K562 (cell line): ENCODE data around the gene CPM. TPM values are rescaled to one million over a fixed set of nuclear protein-coding genes. Genes with fewer than 3 reads are reported as not detected.
A peak's percentile ranks its signal among the peaks of the same experiment; 100 is the strongest.

Source experiments
- ATAC-seq: fragments of 200-7000 bp; cut with Tn5 transposase; 3 replicates; pipeline ENCODE4 v1.9.1; 2020; ENCODE audit warnings: moderate library complexity
- BruUV-seq: library from RNA; stranded (reverse); fragments of 400-500 nt; replicated peaks from 2 replicates; lab custom pipeline; 2021; lab: Mats Ljungman, UMichigan
- CTCF ChIA-PET: fragments of 300-600 bp; formaldehyde crosslinking; extraction: SDS; loops from one replicate; lab custom pipeline; 2021; ENCODE audit warnings: low intra/inter-chr PET ratio; lab: Yijun Ruan, JAX
- POLR2A ChIA-PET: fragments of 300-600, 350-650 bp; sonication (Branson Sonifier 250); formaldehyde crosslinking; extraction: SDS; loops from one replicate; lab custom pipeline; 2021; ENCODE audit warnings: antibody characterized with exemption, inconsistent platforms; lab: Yijun Ruan, JAX
- DNase-seq, 4 experiments: peaks; one replicate each; pipeline versions ENCODE4 v3.0.0 to v3.0.0-alpha.2; 2011 to 2018; ENCODE audit warnings: low spot score in 3 of 4, mixed read lengths in 3 of 4; ENCODE audit errors: extremely low read depth in 1 of 4
- FAIRE-seq: peaks from 2 replicates; lab custom pipeline; 2011; peaks lifted over from hg19 to GRCh38; lab: Jason Lieb, UNC
- H2AFZ ChIP-seq: 2 replicates; pipeline ENCODE4 v1.6.0; 2011; ENCODE audit warnings: low read depth, low read length, control low read depth, inconsistent platforms
- H3K27ac ChIP-seq: fragments of 200-600 bp; 3 replicates; pipeline ENCODE4 v1.8.0; 2011; ENCODE audit warnings: low read depth, mild to moderate bottlenecking, control low read depth, inconsistent platforms, low read length, moderate library complexity, mixed read lengths; ENCODE audit errors: extremely low read depth
- H3K27me3 ChIP-seq, 2 experiments: fragments of 300-600 bp in 1 of 2; 2 replicates in 1 of 2; 3 replicates in 1 of 2; pipeline versions ENCODE4 v1.6.0 to v1.8.0; 2011; ENCODE audit warnings: inconsistent platforms in 2 of 2, low read length in 2 of 2, mild to moderate bottlenecking in 1 of 2, mixed read lengths in 1 of 2, moderate library complexity in 1 of 2; ENCODE audit not compliant: control insufficient read depth in 2 of 2, insufficient read depth in 2 of 2
- H3K36me3 ChIP-seq: fragments of 300-600 bp; 3 replicates; pipeline ENCODE4 v1.8.0; 2011; ENCODE audit warnings: mild to moderate bottlenecking, low read length, inconsistent platforms; ENCODE audit not compliant: control insufficient read depth, insufficient read depth
- H3K4me1 ChIP-seq, 2 experiments: fragments of 200-600 bp in 1 of 2; replicated peaks in 1 of 2; 2 replicates in 1 of 2; 3 replicates in 1 of 2; pipeline versions ENCODE4 v1.5.1 to v1.8.0; 2011; ENCODE audit warnings: inconsistent platforms in 2 of 2, low read length in 2 of 2, mild to moderate bottlenecking in 1 of 2, mixed read lengths in 1 of 2, moderate library complexity in 1 of 2; ENCODE audit not compliant: control insufficient read depth in 2 of 2, insufficient read depth in 2 of 2
- H3K4me2 ChIP-seq: 2 replicates; pipeline ENCODE4 v1.6.1; 2011; ENCODE audit warnings: low read length, control low read depth, inconsistent platforms, mixed read lengths; ENCODE audit not compliant: insufficient read depth
- H3K4me3 ChIP-seq: fragments of 200-600 bp; sonication (generic), shearing (Covaris generic); 2 replicates; pipeline ENCODE4 v1.5.1; 2016; ENCODE audit warnings: control low read depth, inconsistent platforms
- H3K79me2 ChIP-seq: fragments of 200-600 bp; 3 replicates; pipeline ENCODE4 v1.8.0; 2011; ENCODE audit warnings: low read length, inconsistent platforms; ENCODE audit not compliant: control insufficient read depth, insufficient read depth
- H3K9ac ChIP-seq, 2 experiments: 2 replicates each; pipeline versions ENCODE4 v1.6.0 to v1.6.1; 2011; ENCODE audit warnings: low read depth in 2 of 2, low read length in 2 of 2, control low read depth in 1 of 2, inconsistent platforms in 1 of 2, mild to moderate bottlenecking in 1 of 2, mixed read lengths in 1 of 2; ENCODE audit not compliant: insufficient read depth in 1 of 2
- H3K9me1 ChIP-seq: one replicate; pipeline ENCODE4 v1.6.0; 2011; ENCODE audit warnings: inconsistent platforms, mild to moderate bottlenecking, low read length, moderate library complexity; ENCODE audit not compliant: control insufficient read depth, insufficient read depth
- H3K9me3 ChIP-seq: replicated peaks from 2 replicates; pipeline ENCODE4 v1.5.1; 2011; ENCODE audit warnings: low read depth, low read length, inconsistent platforms; ENCODE audit not compliant: control insufficient read depth, insufficient read depth
- H4K20me1 ChIP-seq: replicated peaks from 2 replicates; pipeline ENCODE4 v1.6.1; 2011; ENCODE audit warnings: low read length, inconsistent platforms, mixed read lengths; ENCODE audit not compliant: control insufficient read depth, insufficient read depth
- FOXP4 ChIP-seq: sonication (generic); formaldehyde crosslinking; IDR thresholded peaks from 2 replicates; pipeline ENCODE4 v1.8.0; 2022; ENCODE audit warnings: mild to moderate bottlenecking, missing genetic modification reagents, borderline replicate concordance
- NFIC ChIP-seq: fragments of 450-650 bp; IDR thresholded peaks from 2 replicates; pipeline ENCODE4 v1.6.1; 2017; ENCODE audit warnings: mild to moderate bottlenecking, inconsistent platforms
- WGBS: fragments of 100-300 bp; shearing (Covaris generic); methylation state at CpG from one replicate; pipeline ENCODE4 v1.1.6; 2016; ENCODE audit warnings: low coverage, mixed read lengths; ENCODE audit not compliant: insufficient coverage; ENCODE audit errors: missing lambda C conversion rate; 5-methylcytosine and 5-hydroxymethylcytosine counted together
- in situ Hi-C: fragments of 300-500 bp; cut with MboI; formaldehyde crosslinking; loops from 4 replicates; pipeline ENCODE4 v1.15.0; 2018; ENCODE audit warnings: inconsistent platforms, mixed read lengths
- intact Hi-C: fragments of 100-400 bp; cut with micrococcal nuclease; formaldehyde crosslinking; loops from 2 replicates; pipeline ENCODE4 v1.14.2; 2022
- polyA plus RNA-seq, 8 experiments: library from polyadenylated mRNA; depleted of rRNA in 4 of 8; stranded (reverse) in 5 of 8; unstranded in 3 of 8; fragments of >200 nt; fragmentation: Nextera tagmentation in 2 of 8; fragmentation: Illumina TruSeq in 1 of 8; extraction: Ambion mirVana in 2 of 8; extraction: Trizol in 1 of 8; gene quantifications; 2 replicates each; pipeline versions ENCODE4 v1.2.1 to v1.2.3, GENCODE V29; 2011 to 2014; ENCODE audit warnings: inconsistent platforms in 1 of 8, missing spikeins in 1 of 8
- total RNA-seq, 7 experiments: library from RNA; depleted of rRNA in 6 of 7; stranded (reverse); fragments of >200 nt in 6 of 7; fragmentation: Illumina TruSeq in 2 of 7; extraction: Trizol in 2 of 7; gene quantifications; 2 replicates each; pipeline versions ENCODE4 v1.2.1 to v1.2.3, GENCODE V29; 2011 to 2021; ENCODE audit warnings: low replicate concordance in 1 of 7

CPM gene
- total and polyA plus RNA-seq, 9 of the 15 experiments (the other 6 are each of a cell fraction or from before 2014, with no cell fraction given): 0.31 TPM; not detected in 8

- H4K20me1 ChIP-seq: no peaks in the 10 kb centered on the region; the same call in 1 of the 2 replicates
- no peaks in the 10 kb centered on the region for H3K4me1 ChIP-seq
- H3K9ac ChIP-seq: no peak overlapping the region
- no peak for DNase-seq
- ChIA-PET POLR2A (no interaction called here), CTCF (no interaction called here)
- no peak overlapping the region for H3K4me3 ChIP-seq
- ATAC-seq: no peak
- WGBS: 98% methylated on average over 4 of the region's 4 CpGs
- FAIRE-seq: no peak
- BruUV-seq: no TSS peak
- H3K36me3 ChIP-seq: peaks cover 93% of the 10 kb centered on the region
- no peak for TF ChIP-seq FOXP4
- TF ChIP-seq NFIC: 0 out of 2 replicates have a peak, but pooled peaks have one; percentile 8
- no peak overlapping the region for H3K27ac ChIP-seq
- in situ Hi-C loops (no loop called here), intact Hi-C loops (no loop called here)
- H3K4me2 ChIP-seq: no peak overlapping the region
- H3K9me1 ChIP-seq: no peaks in the 10 kb centered on the region
- no peak overlapping the region for H2AFZ ChIP-seq
- H3K9me3 ChIP-seq: no peaks in the 10 kb centered on the region
- H3K27me3 ChIP-seq: no peaks in the 10 kb centered on the region
- H3K79me2 ChIP-seq: peaks cover 8% of the 10 kb centered on the region; the same call in 1 of the 3 replicates
These were observed 100.5 kb downstream of the CPM start for GRCh38 chr12:68832504-68832867.
